ENCODE data around the gene SLX9.

DNA sequence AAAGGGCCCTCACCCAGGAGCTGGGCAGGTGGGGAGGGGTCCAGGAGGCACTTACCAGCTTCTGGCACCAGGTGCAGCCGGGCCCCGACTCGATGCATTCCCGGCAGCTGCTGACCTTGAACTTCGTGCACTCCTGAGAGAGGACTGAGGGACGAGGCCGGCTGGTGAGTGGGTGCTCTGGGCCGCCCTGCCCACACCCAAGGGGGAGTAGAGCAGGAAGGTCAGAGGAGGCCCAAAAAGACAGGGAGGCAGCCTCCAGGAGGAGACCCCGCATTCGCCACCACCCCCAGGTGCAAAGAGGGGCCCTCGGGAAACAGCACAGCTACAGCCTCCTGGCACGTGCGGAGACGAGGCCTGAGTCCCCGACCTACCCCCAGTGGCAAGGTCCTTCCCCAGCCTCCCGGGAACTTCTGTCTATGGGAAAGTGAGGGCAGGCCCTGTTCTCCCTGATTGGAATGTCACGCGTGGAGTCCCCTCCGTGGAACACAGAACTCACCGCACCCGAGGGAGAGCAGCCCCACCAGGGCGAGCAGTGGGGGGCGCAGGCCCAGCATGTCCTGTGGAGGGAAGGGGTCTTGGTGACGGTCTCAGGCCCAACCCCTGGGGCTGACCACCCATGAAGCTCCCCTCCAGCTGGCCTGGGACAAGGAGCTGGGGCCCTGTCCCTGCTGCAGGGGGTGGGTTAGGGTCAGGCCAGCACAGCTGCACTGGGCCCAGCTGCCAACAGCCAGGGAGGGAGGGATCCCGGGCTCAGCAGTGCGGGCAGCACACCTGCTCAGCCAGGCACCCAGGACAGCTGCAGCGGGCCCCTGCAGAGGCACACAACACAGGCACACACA, 29.4 kb upstream of the SLX9 start:
- TF ChIP-seq, protein P1, sequence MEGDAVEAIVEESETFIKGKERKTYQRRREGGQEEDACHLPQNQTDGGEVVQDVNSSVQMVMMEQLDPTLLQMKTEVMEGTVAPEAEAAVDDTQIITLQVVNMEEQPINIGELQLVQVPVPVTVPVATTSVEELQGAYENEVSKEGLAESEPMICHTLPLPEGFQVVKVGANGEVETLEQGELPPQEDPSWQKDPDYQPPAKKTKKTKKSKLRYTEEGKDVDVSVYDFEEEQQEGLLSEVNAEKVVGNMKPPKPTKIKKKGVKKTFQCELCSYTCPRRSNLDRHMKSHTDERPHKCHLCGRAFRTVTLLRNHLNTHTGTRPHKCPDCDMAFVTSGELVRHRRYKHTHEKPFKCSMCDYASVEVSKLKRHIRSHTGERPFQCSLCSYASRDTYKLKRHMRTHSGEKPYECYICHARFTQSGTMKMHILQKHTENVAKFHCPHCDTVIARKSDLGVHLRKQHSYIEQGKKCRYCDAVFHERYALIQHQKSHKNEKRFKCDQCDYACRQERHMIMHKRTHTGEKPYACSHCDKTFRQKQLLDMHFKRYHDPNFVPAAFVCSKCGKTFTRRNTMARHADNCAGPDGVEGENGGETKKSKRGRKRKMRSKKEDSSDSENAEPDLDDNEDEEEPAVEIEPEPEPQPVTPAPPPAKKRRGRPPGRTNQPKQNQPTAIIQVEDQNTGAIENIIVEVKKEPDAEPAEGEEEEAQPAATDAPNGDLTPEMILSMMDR (conservative IDR thresholded peaks at IDR 0.05 in 1 of 2, IDR thresholded peaks at IDR 0.05 in 1 of 2; ENCODE audit: extremely low read depth in 1 of 2, insufficient read depth in 1 of 2, low read depth in 1 of 2, low read length in 2 of 2) = no peak
- TF ChIP-seq EZH2 (IDR thresholded peaks at IDR 0.05; ENCODE audit: borderline replicate concordance, low read length) = no peak
